Measurements from ENCODE around the gene ANO5. TPM values are rescaled to one million over a fixed set of nuclear protein-coding genes. Genes with fewer than 3 reads are reported as not detected.

ANO5 gene
- total RNA-seq, 3 donors from 2014 or later (not counting 1 experiment from before 2014, with no cell fraction given), result 0.05 to 0.08 (median 0.05) TPM

DNA sequence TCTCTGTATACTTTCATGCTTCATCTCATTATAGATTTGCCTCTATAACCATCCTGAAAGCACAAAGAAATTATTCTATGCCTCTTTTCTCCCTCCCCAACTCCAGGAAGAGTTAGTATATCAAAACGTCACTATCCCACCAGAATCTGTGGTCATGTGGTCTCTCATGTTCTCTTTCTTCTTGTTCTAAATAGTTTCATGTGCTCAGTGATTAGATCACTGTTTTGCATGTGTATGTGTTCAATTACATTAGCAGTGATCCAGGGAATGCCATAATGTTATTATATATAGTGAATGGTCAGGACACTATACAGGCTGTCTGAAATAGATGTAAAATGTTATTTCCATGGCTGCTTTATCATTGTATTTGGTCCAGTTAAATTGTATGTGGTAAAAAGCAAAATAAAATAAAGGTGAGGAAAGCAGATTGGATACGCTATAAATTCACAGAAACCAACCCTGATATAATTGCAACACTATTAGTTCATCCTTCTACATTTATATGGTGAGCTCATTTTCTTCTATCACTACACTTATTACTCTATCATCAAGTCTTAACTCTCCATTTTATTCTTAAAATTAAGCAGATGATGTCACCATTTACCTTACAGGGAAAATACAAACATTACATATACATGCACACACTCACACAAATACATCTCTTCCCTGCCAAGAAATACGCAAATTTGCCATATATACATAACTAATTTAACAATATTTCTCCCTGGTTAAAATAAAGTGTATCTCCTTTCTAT is 26.9 kb upstream of the ANO5 start:
- H3K4me1 ChIP-seq (ENCODE audit: control insufficient read depth, insufficient read depth, low read length), result peaks cover 2% of the 10 kb centered on the region
- no peaks in the 10 kb centered on the region for H3K9me3 ChIP-seq (ENCODE audit: control insufficient read depth, insufficient read depth, low read length)
- no peak overlapping the region for H3K4me3 Mint-ChIP-seq
- peaks cover 0 to 3% of the 10 kb centered on the region in 2 donors for H3K27me3 Mint-ChIP-seq (ENCODE audit: low read depth in 2 of 2)
- DNase-seq (no peak), ATAC-seq (no peak)
- no peaks in the 10 kb centered on the region for H3K36me3 Mint-ChIP-seq
- intact Hi-C loops (cut with micrococcal nuclease), result no loop called here
- H3K4me3 ChIP-seq (ENCODE audit: low read length), result no peak overlapping the region
- H3K27me3 ChIP-seq (ENCODE audit: control insufficient read depth, insufficient read depth, low read length), result no peaks in the 10 kb centered on the region
- H3K27ac Mint-ChIP-seq, result no peak overlapping the region
- no peaks in the 10 kb centered on the region for H3K9me3 Mint-ChIP-seq
- no peaks in the 10 kb centered on the region for H3K36me3 ChIP-seq (ENCODE audit: control insufficient read depth, insufficient read depth, low read length)
- H3K4me1 Mint-ChIP-seq, result peaks cover 0 to 5% of the 10 kb centered on the region in 2 donors
- H3K27ac ChIP-seq (ENCODE audit: low read length), result no peak overlapping the region
- WGBS (ENCODE audit: insufficient coverage), result 93% methylated on average over 2 of the region's 3 CpGs
- no peak for TF ChIP-seq CTCF (IDR thresholded peaks at IDR 0.05)

DNA sequence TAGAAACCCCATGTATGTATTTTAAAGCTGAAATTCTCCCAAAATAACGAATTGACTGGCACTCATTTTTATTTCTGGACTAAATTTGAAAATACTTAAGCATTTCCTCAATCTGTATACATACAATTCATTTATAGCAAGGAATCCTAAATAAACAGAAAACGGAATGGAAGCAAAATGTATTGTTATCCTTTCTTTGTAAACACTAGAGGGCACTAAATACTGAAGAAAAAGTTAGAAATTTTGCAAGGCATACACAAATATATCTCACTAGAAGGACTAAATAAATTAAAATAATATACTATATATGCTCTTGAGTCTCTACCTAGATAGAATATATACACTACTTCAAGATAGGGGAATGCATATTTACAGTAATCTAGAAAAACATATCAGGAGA is 23.1 kb upstream of the ANO5 start:
- H3K9me3 ChIP-seq (ENCODE audit: control insufficient read depth, insufficient read depth, low read length), result no peaks in the 10 kb centered on the region
- no peaks in the 10 kb centered on the region for H3K36me3 ChIP-seq (ENCODE audit: control insufficient read depth, insufficient read depth, low read length)
- H3K4me1 ChIP-seq (ENCODE audit: control insufficient read depth, insufficient read depth, low read length), result no peaks in the 10 kb centered on the region
- no peaks in the 10 kb centered on the region for H3K9me3 Mint-ChIP-seq
- no peaks in the 10 kb centered on the region for H3K36me3 Mint-ChIP-seq
- 20% methylated on average over 1 of the region's 2 CpGs for WGBS (ENCODE audit: insufficient coverage)
- no peaks in the 10 kb centered on the region for H3K4me1 Mint-ChIP-seq
- intact Hi-C loops (cut with micrococcal nuclease), result no loop called here
- H3K27ac ChIP-seq (ENCODE audit: low read length), result no peak overlapping the region
- no peak for DNase-seq
- peaks cover 0 to 3% of the 10 kb centered on the region in 2 donors for H3K27me3 Mint-ChIP-seq (ENCODE audit: low read depth in 2 of 2)
- H3K4me3 ChIP-seq (ENCODE audit: low read length), result no peak overlapping the region
- no peaks in the 10 kb centered on the region for H3K27me3 ChIP-seq (ENCODE audit: control insufficient read depth, insufficient read depth, low read length)
- no peak for TF ChIP-seq CTCF (IDR thresholded peaks at IDR 0.05)
- H3K27ac Mint-ChIP-seq, result no peak overlapping the region
- H3K4me3 Mint-ChIP-seq, result no peak overlapping the region
- no peak for ATAC-seq

DNA sequence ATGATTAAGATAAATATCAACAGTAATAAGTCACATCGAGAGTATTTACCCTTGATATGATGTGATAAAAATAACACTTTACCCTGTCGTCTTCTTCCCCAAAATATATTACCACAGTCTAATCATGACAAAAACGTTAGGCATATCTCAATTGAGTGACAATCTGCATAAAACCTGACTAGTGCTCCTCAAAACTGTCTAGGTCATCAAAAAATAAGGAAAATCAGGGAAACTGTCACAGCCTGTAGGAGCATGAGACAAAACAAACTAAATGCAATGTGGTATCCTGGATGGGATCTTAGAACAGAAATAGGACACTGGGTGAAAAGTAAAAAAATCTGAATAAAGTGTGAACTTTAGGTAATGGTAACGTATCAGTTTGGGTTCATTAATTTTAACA is 19.4 kb upstream of the ANO5 start:
- no peak overlapping the region for H3K27ac ChIP-seq (ENCODE audit: low read length)
- no peak for ATAC-seq
- WGBS (ENCODE audit: insufficient coverage), result 26% methylated on average over 2 of the region's 4 CpGs

More for the DNA sequence above, 19.4 kb upstream of the ANO5 start:
- Histone ChIP-seq H3K27me3 (ENCODE audit: control insufficient read depth, insufficient read depth, low read length) (no peaks in the 10 kb centered on the region), H3K4me3 (ENCODE audit: low read length) (no peak overlapping the region), H3K9me3 (ENCODE audit: control insufficient read depth, insufficient read depth, low read length) (no peaks in the 10 kb centered on the region), H3K36me3 (ENCODE audit: control insufficient read depth, insufficient read depth, low read length) (no peaks in the 10 kb centered on the region), H3K4me1 (ENCODE audit: control insufficient read depth, insufficient read depth, low read length) (no peaks in the 10 kb centered on the region)
- no peak overlapping the region for H3K27ac Mint-ChIP-seq
- peaks cover under 1 to 6% of the 10 kb centered on the region in 2 donors for H3K9me3 Mint-ChIP-seq
- no peaks in the 10 kb centered on the region for H3K4me1 Mint-ChIP-seq
- no peak for DNase-seq
- H3K27me3 Mint-ChIP-seq (ENCODE audit: low read depth in 2 of 2), result peaks cover 0 to 3% of the 10 kb centered on the region in 2 donors
- intact Hi-C loops (cut with micrococcal nuclease), result no loop called here
- TF ChIP-seq CTCF (IDR thresholded peaks at IDR 0.05), result no peak
- no peak overlapping the region for H3K4me3 Mint-ChIP-seq
- H3K36me3 Mint-ChIP-seq, result no peaks in the 10 kb centered on the region

Measured in natural killer cell (primary cell).